Measurements from ENCODE around the gene SYT17.

The SYT17 gene

GRCh38 chr16:19264123-19264673 lies 96.2 kb downstream of the SYT17 start:
- H3K9me3 Mint-ChIP-seq = peaks cover 22% of the 10 kb centered on the region

GRCh38 chr16:19265380-19265930 lies 97.4 kb downstream of the SYT17 start:
- no peak overlapping the region for H3K4me3 Mint-ChIP-seq
- no peaks in the 10 kb centered on the region for H3K4me1 Mint-ChIP-seq
- DNase-seq = no peak
- H3K27me3 Mint-ChIP-seq (ENCODE audit: low read depth, poor library complexity) = peaks cover 3% of the 10 kb centered on the region
- TF ChIP-seq, protein P1, sequence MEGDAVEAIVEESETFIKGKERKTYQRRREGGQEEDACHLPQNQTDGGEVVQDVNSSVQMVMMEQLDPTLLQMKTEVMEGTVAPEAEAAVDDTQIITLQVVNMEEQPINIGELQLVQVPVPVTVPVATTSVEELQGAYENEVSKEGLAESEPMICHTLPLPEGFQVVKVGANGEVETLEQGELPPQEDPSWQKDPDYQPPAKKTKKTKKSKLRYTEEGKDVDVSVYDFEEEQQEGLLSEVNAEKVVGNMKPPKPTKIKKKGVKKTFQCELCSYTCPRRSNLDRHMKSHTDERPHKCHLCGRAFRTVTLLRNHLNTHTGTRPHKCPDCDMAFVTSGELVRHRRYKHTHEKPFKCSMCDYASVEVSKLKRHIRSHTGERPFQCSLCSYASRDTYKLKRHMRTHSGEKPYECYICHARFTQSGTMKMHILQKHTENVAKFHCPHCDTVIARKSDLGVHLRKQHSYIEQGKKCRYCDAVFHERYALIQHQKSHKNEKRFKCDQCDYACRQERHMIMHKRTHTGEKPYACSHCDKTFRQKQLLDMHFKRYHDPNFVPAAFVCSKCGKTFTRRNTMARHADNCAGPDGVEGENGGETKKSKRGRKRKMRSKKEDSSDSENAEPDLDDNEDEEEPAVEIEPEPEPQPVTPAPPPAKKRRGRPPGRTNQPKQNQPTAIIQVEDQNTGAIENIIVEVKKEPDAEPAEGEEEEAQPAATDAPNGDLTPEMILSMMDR (IDR thresholded peaks at IDR 0.05) = no peak
- H3K27ac Mint-ChIP-seq = no peak overlapping the region
- peaks cover 9% of the 10 kb centered on the region for H3K36me3 Mint-ChIP-seq (ENCODE audit: low read depth)
- peaks cover 22% of the 10 kb centered on the region for H3K9me3 Mint-ChIP-seq

More at GRCh38 chr16:19264123-19264673, 96.2 kb downstream of the SYT17 start:
- no peak for DNase-seq
- TF ChIP-seq, protein P1 (IDR thresholded peaks at IDR 0.05) = no peak
- no peak overlapping the region for H3K4me3 Mint-ChIP-seq
- peaks cover 9% of the 10 kb centered on the region for H3K36me3 Mint-ChIP-seq (ENCODE audit: low read depth)
- no peak overlapping the region for H3K27ac Mint-ChIP-seq
- no peaks in the 10 kb centered on the region for H3K4me1 Mint-ChIP-seq
- peaks cover 3% of the 10 kb centered on the region for H3K27me3 Mint-ChIP-seq (ENCODE audit: low read depth, poor library complexity)

DNA sequence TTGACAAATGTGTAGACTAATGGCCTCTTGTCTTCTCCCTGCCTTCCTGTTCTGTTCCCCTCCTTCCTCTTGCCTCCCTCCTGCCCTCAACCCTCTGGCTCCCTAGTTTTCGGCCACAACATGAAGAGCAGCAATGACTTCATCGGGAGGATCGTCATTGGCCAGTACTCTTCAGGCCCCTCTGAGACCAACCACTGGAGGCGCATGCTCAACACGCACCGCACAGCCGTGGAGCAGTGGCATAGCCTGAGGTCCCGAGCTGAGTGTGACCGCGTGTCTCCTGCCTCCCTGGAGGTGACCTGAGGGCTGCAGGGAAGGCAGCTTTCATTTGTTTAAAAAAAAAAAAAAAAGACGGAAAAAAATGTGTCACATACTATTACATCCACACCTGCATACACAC lies 98.7 kb downstream of the SYT17 start:
- Mint-ChIP-seq H3K36me3 (ENCODE audit: low read depth) (peaks cover 9% of the 10 kb centered on the region), H3K9me3 (peaks cover 22% of the 10 kb centered on the region), H3K4me1 (no peaks in the 10 kb centered on the region), H3K4me3 (no peak overlapping the region), H3K27ac (peak overlapping the region; percentile 37), H3K27me3 (ENCODE audit: low read depth, poor library complexity) (peaks cover 7% of the 10 kb centered on the region)
- TF ChIP-seq, protein P1 (IDR thresholded peaks at IDR 0.05) = no peak
- no peak for DNase-seq

DNA sequence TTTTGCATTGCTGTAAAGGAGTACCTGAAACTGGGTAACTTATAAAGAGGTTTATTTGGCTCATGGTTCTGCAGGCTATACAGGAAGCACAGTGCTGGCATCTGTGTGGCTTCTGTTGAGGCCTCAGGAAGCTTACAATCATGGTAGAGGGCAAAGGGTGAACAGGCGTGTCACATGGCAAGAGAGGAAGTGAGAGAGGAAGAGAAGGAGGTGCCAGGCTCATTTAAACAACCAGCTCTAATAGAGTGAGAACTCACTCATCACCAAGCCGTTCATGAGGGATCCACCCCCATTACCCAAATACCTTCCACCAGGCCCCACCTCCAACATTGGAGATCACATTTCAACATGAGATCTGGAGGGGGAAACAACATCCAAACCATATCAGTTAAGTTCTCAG lies 101.1 kb downstream of the SYT17 start:
- H3K9me3 Mint-ChIP-seq = peaks cover 22% of the 10 kb centered on the region
- no peak overlapping the region for H3K4me3 Mint-ChIP-seq
- TF ChIP-seq, protein P1 (IDR thresholded peaks at IDR 0.05) = no peak
- H3K27ac Mint-ChIP-seq = no peak overlapping the region
- H3K27me3 Mint-ChIP-seq (ENCODE audit: low read depth, poor library complexity) = peaks cover 7% of the 10 kb centered on the region
- H3K36me3 Mint-ChIP-seq (ENCODE audit: low read depth) = peaks cover 9% of the 10 kb centered on the region
- H3K4me1 Mint-ChIP-seq = no peaks in the 10 kb centered on the region
- DNase-seq = no peak

- Mint-ChIP-seq H3K27ac (peak overlapping the region; percentile 47), H3K4me1 (no peaks in the 10 kb centered on the region), H3K4me3 (no peak overlapping the region), H3K36me3 (ENCODE audit: low read depth) (no peaks in the 10 kb centered on the region), H3K9me3 (peaks cover 10% of the 10 kb centered on the region), H3K27me3 (ENCODE audit: low read depth, poor library complexity) (peaks cover 4% of the 10 kb centered on the region)
- TF ChIP-seq, protein P1 (IDR thresholded peaks at IDR 0.05) = no peak
- DNase-seq = no peak
These were observed 106.2 kb downstream of the SYT17 start for GRCh38 chr16:19274165-19274797.
